Osteoblast (primary cell): ENCODE measurements around the gene ANKRD29. TPM values are rescaled to one million over a fixed set of nuclear protein-coding genes. Genes with fewer than 3 reads are reported as not detected.

Source experiments
- DNase-seq: peaks from one replicate; pipeline ENCODE4 v3.0.0; 2011; ENCODE audit warnings: low spot score, mixed read lengths; ENCODE audit not compliant: insufficient read length; ENCODE audit errors: missing footprints
- H2AFZ ChIP-seq: 2 replicates; pipeline ENCODE4 v1.6.0; 2011; ENCODE audit warnings: mild to moderate bottlenecking, low read length
- H3K27ac ChIP-seq: 2 replicates; pipeline ENCODE4 v1.5.1; 2011; ENCODE audit warnings: mild to moderate bottlenecking, low read depth, low read length, moderate library complexity
- H3K27me3 ChIP-seq: 2 replicates; pipeline ENCODE4 v1.6.0; 2012; ENCODE audit warnings: mild to moderate bottlenecking, control low read depth, inconsistent platforms, low read length, moderate library complexity; ENCODE audit not compliant: insufficient read depth
- H3K36me3 ChIP-seq: 2 replicates; pipeline ENCODE4 v1.5.1; 2011; ENCODE audit warnings: mild to moderate bottlenecking, low read length, control low read depth, moderate library complexity; ENCODE audit not compliant: insufficient read depth
- H3K4me1 ChIP-seq: 2 replicates; pipeline ENCODE4 v1.5.1; 2011; ENCODE audit warnings: mild to moderate bottlenecking, low read length, control low read depth, moderate library complexity; ENCODE audit not compliant: insufficient read depth
- H3K4me2 ChIP-seq: 2 replicates; pipeline ENCODE4 v1.6.0; 2011; ENCODE audit warnings: mild to moderate bottlenecking, low read length; ENCODE audit not compliant: insufficient read depth
- H3K4me3 ChIP-seq: fragments of 200-600 bp; sonication (generic); 3 replicates; pipeline ENCODE4 v1.5.1; 2012; ENCODE audit warnings: mild to moderate bottlenecking, low read length, inconsistent platforms; ENCODE audit not compliant: insufficient read depth
- H3K79me2 ChIP-seq: 2 replicates; pipeline ENCODE4 v1.6.0; 2012; ENCODE audit warnings: mild to moderate bottlenecking, low read length, control low read depth, inconsistent platforms; ENCODE audit not compliant: insufficient read depth
- H3K9me3 ChIP-seq: 2 replicates; pipeline ENCODE4 v1.5.1; 2011; ENCODE audit warnings: low read depth, low read length, control low read depth
- H4K20me1 ChIP-seq: 2 replicates; pipeline ENCODE4 v1.6.0; 2012; ENCODE audit warnings: mild to moderate bottlenecking, low read length, control low read depth; ENCODE audit not compliant: insufficient read depth
- CTCF ChIP-seq: IDR thresholded peaks from 2 replicates; pipeline ENCODE4 v1.5.1; 2011; ENCODE audit warnings: mild to moderate bottlenecking, low read depth, low read length, moderate library complexity; ENCODE audit errors: extremely low read depth
- total RNA-seq: library from RNA; depleted of rRNA; stranded (reverse); fragments of >200 nt; gene quantifications from 2 replicates; pipeline ENCODE4 v1.2.3, GENCODE V29; 2012

The ANKRD29 gene
- total RNA-seq, 1 donor = 9.8 TPM

DNA sequence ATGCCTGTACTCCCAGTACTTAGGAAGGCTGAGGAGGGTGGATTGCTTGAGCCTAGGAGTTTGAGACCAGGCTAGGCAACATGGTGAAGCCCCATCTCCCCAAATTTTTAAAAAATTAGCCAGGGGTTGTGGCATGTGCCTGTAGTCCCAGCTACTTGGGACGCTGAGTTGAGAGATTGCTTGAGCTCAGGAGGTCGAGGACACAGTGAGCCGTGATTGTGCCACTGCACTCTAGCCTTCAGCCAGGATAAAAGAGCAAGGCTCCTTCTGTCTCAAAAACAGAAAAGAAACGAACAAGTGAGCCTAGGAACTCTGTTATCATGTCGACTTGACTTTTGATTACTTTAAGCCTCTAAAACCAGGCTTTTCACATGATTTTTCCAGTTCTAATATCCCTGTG, 90.1 kb downstream of the ANKRD29 start:
- H3K27ac ChIP-seq = no peak overlapping the region
- H2AFZ ChIP-seq = no peak overlapping the region
- TF ChIP-seq CTCF = no peak
- peaks cover 19% of the 10 kb centered on the region for H3K4me1 ChIP-seq
- peaks cover 55% of the 10 kb centered on the region for H3K36me3 ChIP-seq
- no peak for DNase-seq
- H3K79me2 ChIP-seq = peaks cover 82% of the 10 kb centered on the region
- no peaks in the 10 kb centered on the region for H3K27me3 ChIP-seq
- H3K4me2 ChIP-seq = no peak overlapping the region
- H4K20me1 ChIP-seq = peaks cover 12% of the 10 kb centered on the region
- H3K4me3 ChIP-seq = no peak overlapping the region
- H3K9me3 ChIP-seq = no peaks in the 10 kb centered on the region

DNA sequence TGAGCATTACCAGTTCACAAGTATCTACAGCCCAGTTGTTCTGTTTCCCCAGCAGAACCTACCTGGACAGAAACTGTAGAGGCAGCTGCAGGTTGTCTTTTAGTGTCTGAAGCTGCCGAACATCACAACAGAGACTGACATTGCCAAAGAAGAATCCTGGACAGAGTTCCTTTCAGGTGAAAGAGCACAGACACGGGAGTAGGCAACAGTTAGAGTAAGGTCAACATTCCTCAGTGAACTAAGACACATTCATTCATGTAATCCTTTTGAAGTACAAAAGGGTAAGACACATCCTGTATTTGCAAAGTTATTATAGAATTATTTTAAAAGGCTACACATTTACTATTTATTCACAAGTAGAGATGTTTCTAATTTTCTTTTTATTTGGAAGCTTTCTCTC, 90.7 kb downstream of the ANKRD29 start:
- no peak for DNase-seq
- H3K79me2 ChIP-seq = peaks cover 88% of the 10 kb centered on the region
- no peaks in the 10 kb centered on the region for H3K9me3 ChIP-seq
- no peak overlapping the region for H2AFZ ChIP-seq
- H4K20me1 ChIP-seq = peaks cover 12% of the 10 kb centered on the region
- no peak for TF ChIP-seq CTCF
- no peak overlapping the region for H3K4me3 ChIP-seq
- H3K4me2 ChIP-seq = no peak overlapping the region
- no peak overlapping the region for H3K27ac ChIP-seq
- H3K36me3 ChIP-seq = peaks cover 61% of the 10 kb centered on the region
- peaks cover 19% of the 10 kb centered on the region for H3K4me1 ChIP-seq
- H3K27me3 ChIP-seq = no peaks in the 10 kb centered on the region

GRCh38 chr18:23570912-23571504, 91.7 kb downstream of the ANKRD29 start:
- no peak for TF ChIP-seq CTCF
- Histone ChIP-seq H3K27ac (no peak overlapping the region), H3K4me1 (peaks cover 19% of the 10 kb centered on the region), H4K20me1 (peaks cover 12% of the 10 kb centered on the region), H3K9me3 (no peaks in the 10 kb centered on the region), H2AFZ (no peak overlapping the region), H3K27me3 (no peaks in the 10 kb centered on the region), H3K4me2 (no peak overlapping the region), H3K4me3 (no peak overlapping the region), H3K36me3 (peaks cover 71% of the 10 kb centered on the region), H3K79me2 (peaks cover 90% of the 10 kb centered on the region)
- no peak for DNase-seq

DNA sequence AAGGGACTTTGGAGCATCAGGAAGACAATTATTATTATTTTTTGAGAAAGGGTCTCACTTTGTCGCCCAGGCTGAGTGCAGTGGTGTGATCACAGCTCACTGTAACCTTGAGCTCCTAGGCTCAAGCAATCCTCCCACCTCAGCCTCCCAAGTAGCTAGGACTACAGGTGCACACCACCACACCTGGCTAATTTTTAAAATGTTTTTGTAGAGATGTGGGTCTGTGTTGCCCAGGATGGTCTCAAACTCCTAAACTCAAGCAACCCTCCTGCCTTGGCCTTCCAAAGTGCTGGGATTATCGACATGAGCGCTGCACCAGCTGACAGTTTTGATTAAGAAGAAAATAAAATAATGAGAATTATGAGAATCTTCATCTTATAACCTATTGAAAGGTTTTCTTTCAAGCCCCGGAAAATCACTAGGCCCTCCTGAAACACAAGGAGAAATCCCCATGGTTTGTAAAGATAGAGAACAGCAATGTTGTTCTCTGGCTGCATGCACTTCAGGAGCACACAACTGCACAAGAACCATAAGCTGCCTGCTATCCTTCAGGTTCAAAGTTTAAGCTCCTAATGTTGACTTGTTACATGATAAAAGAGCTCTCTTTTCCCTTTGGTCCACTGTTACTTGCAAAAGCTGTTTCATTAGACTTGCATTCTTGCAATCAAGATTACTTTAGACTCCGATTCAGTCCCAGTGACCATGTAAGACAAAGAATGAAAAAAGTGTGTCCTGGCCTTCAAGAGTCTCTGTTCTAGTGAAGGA, 93.2 kb downstream of the ANKRD29 start:
- Histone ChIP-seq H3K9me3 (no peaks in the 10 kb centered on the region), H2AFZ (no peak overlapping the region), H3K4me1 (peaks cover 13% of the 10 kb centered on the region), H3K36me3 (peaks cover 79% of the 10 kb centered on the region), H3K27ac (no peak overlapping the region), H3K4me3 (no peak overlapping the region), H3K79me2 (peaks cover 80% of the 10 kb centered on the region), H3K27me3 (no peaks in the 10 kb centered on the region), H4K20me1 (peaks cover 7% of the 10 kb centered on the region), H3K4me2 (no peak overlapping the region)
- no peak for DNase-seq
- TF ChIP-seq CTCF = no peak
